Peyer's patch (tissue), 4 donors: ENCODE data around the gene RIC8B.

Source experiments
- POLR2A ChIP-seq, 2 donors: fragments of 450-650 bp; IDR thresholded peaks; one replicate each; pipeline ENCODE4 v1.5.1; 2017; ENCODE audit warnings: antibody characterized with exemption in 2 of 2, mild to moderate bottlenecking in 2 of 2, moderate library complexity in 2 of 2
- TF ChIP-seq, protein P1 (sequence below), 6 experiments: fragments of 450-650 bp in 4 of 6; fragments of 200-600 bp in 2 of 6; sonication (generic) in 1 of 6; IDR thresholded peaks; one replicate each; pipeline ENCODE4 v1.5.1; 2017 to 2019; ENCODE audit warnings: antibody characterized with exemption in 6 of 6, mild to moderate bottlenecking in 3 of 6, moderate library complexity in 1 of 6

DNA sequence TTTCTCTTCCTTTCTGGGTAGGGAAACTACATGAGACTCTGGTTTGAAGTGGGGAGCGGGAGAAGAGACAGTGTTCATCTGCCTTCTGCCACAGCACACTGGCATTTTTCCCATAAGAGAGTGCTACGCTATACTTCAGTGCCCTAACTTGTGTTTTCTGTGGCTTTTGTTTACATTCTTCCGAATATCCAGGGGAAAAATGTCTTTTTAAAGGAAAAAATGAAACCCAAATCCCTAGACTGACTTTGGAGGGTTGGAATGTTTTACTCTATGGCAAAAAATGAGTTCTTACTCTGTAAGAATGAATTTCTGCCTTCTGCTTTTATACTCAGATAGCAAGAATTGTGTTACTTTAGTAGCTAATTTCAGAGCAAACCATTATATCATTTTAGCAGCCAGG, 93.2 kb downstream of the RIC8B start:
- TF ChIP-seq, protein P1, sequence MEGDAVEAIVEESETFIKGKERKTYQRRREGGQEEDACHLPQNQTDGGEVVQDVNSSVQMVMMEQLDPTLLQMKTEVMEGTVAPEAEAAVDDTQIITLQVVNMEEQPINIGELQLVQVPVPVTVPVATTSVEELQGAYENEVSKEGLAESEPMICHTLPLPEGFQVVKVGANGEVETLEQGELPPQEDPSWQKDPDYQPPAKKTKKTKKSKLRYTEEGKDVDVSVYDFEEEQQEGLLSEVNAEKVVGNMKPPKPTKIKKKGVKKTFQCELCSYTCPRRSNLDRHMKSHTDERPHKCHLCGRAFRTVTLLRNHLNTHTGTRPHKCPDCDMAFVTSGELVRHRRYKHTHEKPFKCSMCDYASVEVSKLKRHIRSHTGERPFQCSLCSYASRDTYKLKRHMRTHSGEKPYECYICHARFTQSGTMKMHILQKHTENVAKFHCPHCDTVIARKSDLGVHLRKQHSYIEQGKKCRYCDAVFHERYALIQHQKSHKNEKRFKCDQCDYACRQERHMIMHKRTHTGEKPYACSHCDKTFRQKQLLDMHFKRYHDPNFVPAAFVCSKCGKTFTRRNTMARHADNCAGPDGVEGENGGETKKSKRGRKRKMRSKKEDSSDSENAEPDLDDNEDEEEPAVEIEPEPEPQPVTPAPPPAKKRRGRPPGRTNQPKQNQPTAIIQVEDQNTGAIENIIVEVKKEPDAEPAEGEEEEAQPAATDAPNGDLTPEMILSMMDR (IDR thresholded peaks at IDR 0.05) = no peak
- no peak for TF ChIP-seq POLR2A (IDR thresholded peaks at IDR 0.05)
